HUES48 (cell line): Measurements from ENCODE around the gene ACKR1.

Source experiments
- H3K27ac ChIP-seq: one replicate; pipeline ENCODE4 v1.7.0; 2013; ENCODE audit warnings: low read depth, low read length, inconsistent platforms
- H3K27me3 ChIP-seq: 2 replicates; pipeline ENCODE4 v1.6.1; 2013; ENCODE audit warnings: mild to moderate bottlenecking, low read length; ENCODE audit not compliant: control insufficient read depth, insufficient read depth
- H3K36me3 ChIP-seq: 2 replicates; pipeline ENCODE4 v1.6.1; 2013; ENCODE audit warnings: low read length; ENCODE audit not compliant: control insufficient read depth, insufficient read depth
- H3K4me1 ChIP-seq: 2 replicates; pipeline ENCODE4 v1.6.1; 2013; ENCODE audit warnings: mild to moderate bottlenecking, low read length; ENCODE audit not compliant: control insufficient read depth, insufficient read depth
- H3K4me3 ChIP-seq: 2 replicates; pipeline ENCODE4 v1.5.1; 2013; ENCODE audit warnings: mild to moderate bottlenecking, low read depth, low read length
- H3K9ac ChIP-seq: 2 replicates; pipeline ENCODE4 v1.6.1; 2013; ENCODE audit warnings: mild to moderate bottlenecking, low read depth, low read length, moderate library complexity
- H3K9me3 ChIP-seq: 2 replicates; pipeline ENCODE4 v1.6.1; 2013; ENCODE audit warnings: low read length; ENCODE audit not compliant: control insufficient read depth, insufficient read depth

The ACKR1 gene

DNA sequence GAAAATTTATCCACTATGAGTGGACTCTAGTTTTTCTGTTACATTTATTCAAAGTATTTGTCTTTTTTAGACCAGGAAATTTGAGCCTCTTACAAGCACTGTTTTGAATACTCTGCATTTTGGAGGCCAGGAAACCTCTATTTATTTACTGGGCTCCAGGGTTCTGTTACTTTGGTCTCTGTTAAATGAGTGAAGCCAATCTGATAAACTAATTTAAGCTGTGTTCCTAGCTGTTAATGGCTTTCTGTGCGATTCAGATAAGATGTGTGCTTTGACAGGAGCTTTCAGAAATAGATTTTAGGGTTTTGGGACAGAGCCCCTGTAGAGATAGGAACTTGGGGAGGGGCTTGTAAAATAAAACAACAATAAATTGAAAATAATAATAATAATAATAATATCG is 23.9 kb downstream of the ACKR1 start:
- H3K9ac ChIP-seq = no peak overlapping the region
- peaks cover 15% of the 10 kb centered on the region; the same call in 1 of the 2 replicates for H3K4me1 ChIP-seq
- no peaks in the 10 kb centered on the region for H3K9me3 ChIP-seq
- no peak overlapping the region for H3K4me3 ChIP-seq
- no peaks in the 10 kb centered on the region for H3K27me3 ChIP-seq
- no peaks in the 10 kb centered on the region for H3K36me3 ChIP-seq
- no peak overlapping the region for H3K27ac ChIP-seq

DNA sequence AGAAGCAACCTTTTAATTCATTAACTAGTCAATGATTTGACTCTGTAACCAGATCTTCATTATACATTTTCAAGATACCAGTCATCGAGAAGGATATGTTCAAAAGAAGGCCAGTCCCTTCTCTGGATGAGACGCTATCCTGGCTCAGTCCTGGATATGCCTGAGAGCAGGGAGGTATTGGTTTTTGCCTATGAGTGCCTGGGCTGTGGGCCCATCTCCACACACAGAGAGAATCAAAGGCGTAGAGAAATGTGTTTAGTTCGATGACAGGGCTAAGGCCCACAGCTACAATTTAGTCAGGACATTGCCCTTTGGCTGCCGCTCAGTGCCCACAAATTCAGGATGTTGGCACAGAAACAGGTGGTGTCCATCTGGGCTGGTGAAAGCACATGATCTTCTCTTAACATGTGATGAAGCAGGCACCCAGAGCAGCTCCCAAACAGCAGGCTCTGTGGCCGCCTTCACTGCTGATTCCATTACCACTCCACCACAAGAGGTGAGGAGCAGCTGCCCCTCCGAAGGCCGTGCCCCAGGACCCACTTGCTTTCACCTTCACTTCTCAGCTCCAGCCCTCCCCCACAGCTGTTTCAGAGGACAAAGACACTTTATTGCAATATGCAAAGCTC is 24.7 kb downstream of the ACKR1 start:
- Histone ChIP-seq H3K4me3 (no peak overlapping the region), H3K36me3 (no peaks in the 10 kb centered on the region), H3K4me1 (peaks cover 15% of the 10 kb centered on the region; the same call in 1 of the 2 replicates), H3K27ac (peak overlapping the region; percentile 11), H3K9ac (no peak overlapping the region), H3K27me3 (no peaks in the 10 kb centered on the region), H3K9me3 (no peaks in the 10 kb centered on the region)

DNA sequence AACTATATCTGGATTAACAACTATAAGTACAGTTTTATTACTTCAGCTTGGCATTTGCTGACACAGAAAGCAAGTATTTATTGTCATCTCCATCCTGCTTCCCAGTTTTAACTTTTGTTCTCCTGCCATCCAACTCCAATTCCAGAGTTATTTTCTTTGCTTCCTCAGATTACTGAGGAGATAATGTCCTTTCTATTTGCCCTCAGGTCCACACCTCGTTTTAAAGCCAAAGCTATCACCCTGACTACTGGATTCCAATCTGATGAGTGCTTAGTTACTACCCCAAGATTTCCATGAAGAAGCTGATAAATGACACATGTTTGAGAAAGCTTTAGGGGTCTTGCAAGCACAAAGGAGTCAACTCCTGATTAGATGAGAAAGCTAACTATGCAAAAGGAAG is 25.2 kb downstream of the ACKR1 start:
- H3K27ac ChIP-seq = peak overlapping the region; percentile 11

DNA sequence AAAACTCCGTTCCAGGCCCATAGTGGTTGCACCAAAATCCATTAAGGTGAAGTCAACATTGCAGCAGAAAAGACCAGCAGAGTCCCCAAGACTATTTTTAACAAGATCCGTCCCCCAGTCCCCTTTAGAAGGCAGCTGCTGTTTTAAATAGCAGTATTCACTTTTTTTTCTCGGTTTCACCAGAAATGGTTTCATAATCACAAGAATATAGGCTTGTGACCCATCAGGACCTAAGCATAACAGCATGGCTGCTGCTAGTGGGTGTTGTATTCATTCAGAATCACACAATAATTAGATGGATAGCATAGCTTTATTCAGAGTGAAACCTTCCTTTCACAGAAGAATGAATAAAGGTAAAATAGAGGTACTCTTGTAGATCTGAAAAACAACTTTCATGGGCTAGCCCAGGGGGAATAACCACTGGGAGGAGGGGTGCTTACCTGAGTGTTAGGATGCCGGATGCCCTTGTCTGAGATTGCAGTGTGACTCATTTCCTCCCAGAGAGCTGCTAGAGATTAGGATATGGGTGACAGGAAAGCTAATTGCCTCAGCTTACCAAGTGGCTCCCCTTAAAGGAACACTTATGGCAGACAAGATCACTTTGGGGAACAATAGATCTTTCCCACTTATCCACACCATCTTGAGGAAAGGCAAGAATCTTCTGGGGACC is 35.0 kb downstream of the ACKR1 start:
- Histone ChIP-seq H3K27ac (no peak overlapping the region), H3K9me3 (no peaks in the 10 kb centered on the region), H3K27me3 (no peaks in the 10 kb centered on the region), H3K9ac (no peak overlapping the region), H3K4me1 (no peaks in the 10 kb centered on the region), H3K36me3 (no peaks in the 10 kb centered on the region), H3K4me3 (no peak overlapping the region)

More for the DNA sequence above, 25.2 kb downstream of the ACKR1 start:
- no peak overlapping the region for H3K9ac ChIP-seq
- no peak overlapping the region for H3K4me3 ChIP-seq
- H3K36me3 ChIP-seq = no peaks in the 10 kb centered on the region
- H3K4me1 ChIP-seq = peaks cover 15% of the 10 kb centered on the region; the same call in 1 of the 2 replicates
- H3K27me3 ChIP-seq = no peaks in the 10 kb centered on the region
- no peaks in the 10 kb centered on the region for H3K9me3 ChIP-seq

DNA sequence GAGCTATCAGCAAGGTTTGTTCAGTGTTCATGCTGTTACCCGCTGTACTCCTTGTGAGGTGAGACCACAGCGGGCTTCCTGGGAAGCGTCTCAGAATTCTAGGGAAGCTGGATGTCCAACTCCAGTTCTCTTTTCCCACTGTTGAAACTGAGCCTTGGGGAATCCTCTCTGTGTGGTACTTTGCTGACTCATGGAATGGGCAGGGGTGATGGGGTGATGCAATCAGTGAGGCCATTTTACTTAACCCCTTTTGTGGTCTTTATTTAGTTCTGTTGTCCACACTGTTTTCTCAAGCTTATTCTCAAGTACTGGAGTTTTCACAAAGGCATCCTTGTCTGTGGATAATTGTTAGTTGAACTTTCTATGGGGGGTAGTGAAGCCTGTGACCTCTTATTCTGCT is 42.6 kb downstream of the ACKR1 start:
- Histone ChIP-seq H3K4me3 (no peak overlapping the region), H3K36me3 (no peaks in the 10 kb centered on the region), H3K9ac (no peak overlapping the region), H3K9me3 (no peaks in the 10 kb centered on the region), H3K27me3 (no peaks in the 10 kb centered on the region), H3K27ac (no peak overlapping the region), H3K4me1 (no peaks in the 10 kb centered on the region)

DNA sequence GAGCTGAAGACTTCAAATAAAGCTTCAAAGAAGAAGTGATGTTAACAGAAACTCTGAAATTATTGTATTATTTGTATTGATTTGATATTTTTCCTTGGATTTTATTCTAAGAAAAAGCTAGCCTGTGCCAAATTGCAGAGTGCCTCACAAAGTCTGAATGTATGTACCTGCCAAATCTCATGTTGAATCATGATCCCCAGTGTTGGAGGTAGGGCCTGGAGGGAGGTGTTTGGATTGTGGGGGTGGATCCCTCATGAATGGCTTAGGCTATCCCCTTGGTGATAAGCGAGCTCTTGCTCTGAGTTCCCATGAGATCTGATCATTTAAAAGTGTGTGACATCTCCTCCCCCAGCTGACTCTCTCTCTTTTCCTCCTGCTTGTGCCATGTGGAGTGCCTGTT is 43.6 kb downstream of the ACKR1 start:
- Histone ChIP-seq H3K4me1 (no peaks in the 10 kb centered on the region), H3K36me3 (no peaks in the 10 kb centered on the region), H3K27me3 (no peaks in the 10 kb centered on the region), H3K9ac (no peak overlapping the region), H3K4me3 (no peak overlapping the region), H3K27ac (no peak overlapping the region), H3K9me3 (no peaks in the 10 kb centered on the region)

DNA sequence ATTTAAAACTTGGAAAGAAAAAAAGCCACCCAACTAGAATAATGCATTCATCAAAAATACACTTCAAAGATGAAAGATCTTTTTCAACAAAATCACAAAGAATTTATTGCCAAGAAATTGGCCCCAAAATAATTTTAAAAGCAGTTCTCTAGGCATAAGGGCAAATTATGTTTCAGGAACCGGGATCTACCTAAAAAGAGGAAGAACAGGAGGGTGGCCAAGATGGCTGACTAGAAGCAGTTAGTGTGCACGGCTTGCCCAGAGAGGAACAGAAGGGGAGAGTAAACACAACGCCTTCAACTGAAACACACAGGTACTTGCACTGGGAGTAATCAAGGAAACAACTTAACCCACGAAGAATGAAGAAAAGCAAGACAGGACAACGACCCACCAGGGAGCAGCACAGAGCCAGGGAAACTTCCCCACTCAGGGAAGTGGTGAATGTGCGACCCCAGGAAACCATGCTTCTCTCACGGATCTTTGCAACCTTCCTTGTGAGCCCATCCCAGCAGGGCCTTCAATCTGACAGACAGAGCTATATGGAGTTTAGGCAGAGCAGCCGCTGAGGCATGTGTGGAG is 46.1 kb downstream of the ACKR1 start:
- Histone ChIP-seq H3K27me3 (no peaks in the 10 kb centered on the region), H3K9me3 (no peaks in the 10 kb centered on the region), H3K4me1 (no peaks in the 10 kb centered on the region), H3K4me3 (no peak overlapping the region), H3K27ac (no peak overlapping the region), H3K36me3 (no peaks in the 10 kb centered on the region), H3K9ac (no peak overlapping the region)
